ENCODE data around the gene RNF112. TPM values are rescaled to one million over a fixed set of nuclear protein-coding genes. Genes with fewer than 3 reads are reported as not detected.

The RNF112 gene
- total and polyA plus RNA-seq, 2 of the 13 experiments (the other 11 are each of a cell fraction or from before 2014, with no cell fraction given), result 0.05 TPM; not detected in 1

- TF ChIP-seq ATF7-NPFF (CRISPR knock-in tag; IDR thresholded peaks at IDR 0.05; ENCODE audit: low read depth) (no peak), ARNT2 (CRISPR knock-in tag; IDR thresholded peaks at IDR 0.05; ENCODE audit: low read depth) (no peak), ZFP36L1 (CRISPR knock-in tag; IDR thresholded peaks at IDR 0.05) (no peak), BATF2 (CRISPR knock-in tag; IDR thresholded peaks at IDR 0.05) (no peak), NR1H2 (CRISPR knock-in tag; IDR thresholded peaks at IDR 0.05; ENCODE audit: borderline replicate concordance, low read depth) (no peak), MLLT10 (CRISPR knock-in tag; IDR thresholded peaks at IDR 0.05) (no peak), SMARCE1 (IDR thresholded peaks at IDR 0.05; ENCODE audit: borderline replicate concordance) (no peak), REL (CRISPR knock-in tag; conservative IDR thresholded peaks at IDR 0.05) (no peak), ISX (CRISPR knock-in tag; conservative IDR thresholded peaks at IDR 0.05) (no peak), ZKSCAN8 (CRISPR knock-in tag; IDR thresholded peaks at IDR 0.05; ENCODE audit: borderline replicate concordance) (no peak), PHB2 (IDR thresholded peaks at IDR 0.05; ENCODE audit: partially characterized antibody) (no peak), ZNF616 (CRISPR knock-in tag; IDR thresholded peaks at IDR 0.05; ENCODE audit: low read depth) (no peak), ZBTB21 (CRISPR knock-in tag; IDR thresholded peaks at IDR 0.05) (no peak), TEAD2 (CRISPR knock-in tag; IDR thresholded peaks at IDR 0.05) (no peak), CCAR2 (optimal IDR thresholded peaks at IDR 0.05; ENCODE audit: low read depth, low read length) (no peak), ZNF558 (CRISPR knock-in tag; IDR thresholded peaks at IDR 0.05; ENCODE audit: borderline replicate concordance) (no peak), CHD2 (IDR thresholded peaks at IDR 0.05; ENCODE audit: low read depth, low read length) (no peak), ZNF263 (CRISPR knock-in tag; IDR thresholded peaks at IDR 0.05) (no peak), MAX (IDR thresholded peaks at IDR 0.05) (peak; percentile 10; the same call in 1 of the 2 replicates), GPN1 (CRISPR knock-in tag; IDR thresholded peaks at IDR 0.05; ENCODE audit: borderline replicate concordance) (no peak), WIZ (CRISPR knock-in tag; IDR thresholded peaks at IDR 0.05) (no peak), DNMT1 (CRISPR knock-in tag; IDR thresholded peaks at IDR 0.05) (peak; percentile 67; the same call in 1 of the 2 replicates), ZNF121 (CRISPR knock-in tag; IDR thresholded peaks at IDR 0.05) (no peak), HNRNPK (IDR thresholded peaks at IDR 0.05; ENCODE audit: low read depth, low read length, poor library complexity, severe bottlenecking) (no peak), ZNF816 (CRISPR knock-in tag; IDR thresholded peaks at IDR 0.05; ENCODE audit: borderline replicate concordance) (no peak), FOXA1 (IDR thresholded peaks at IDR 0.05) (no peak), FOXA1 (CRISPR knock-in tag; IDR thresholded peaks at IDR 0.05) (peak; percentile 36; the same call in 1 of the 2 replicates), ZC3H4 (CRISPR knock-in tag; IDR thresholded peaks at IDR 0.05; ENCODE audit: borderline replicate concordance) (no peak), NCOA2 (CRISPR knock-in tag; IDR thresholded peaks at IDR 0.05) (no peak)
- TF ChIP-seq, protein P1, sequence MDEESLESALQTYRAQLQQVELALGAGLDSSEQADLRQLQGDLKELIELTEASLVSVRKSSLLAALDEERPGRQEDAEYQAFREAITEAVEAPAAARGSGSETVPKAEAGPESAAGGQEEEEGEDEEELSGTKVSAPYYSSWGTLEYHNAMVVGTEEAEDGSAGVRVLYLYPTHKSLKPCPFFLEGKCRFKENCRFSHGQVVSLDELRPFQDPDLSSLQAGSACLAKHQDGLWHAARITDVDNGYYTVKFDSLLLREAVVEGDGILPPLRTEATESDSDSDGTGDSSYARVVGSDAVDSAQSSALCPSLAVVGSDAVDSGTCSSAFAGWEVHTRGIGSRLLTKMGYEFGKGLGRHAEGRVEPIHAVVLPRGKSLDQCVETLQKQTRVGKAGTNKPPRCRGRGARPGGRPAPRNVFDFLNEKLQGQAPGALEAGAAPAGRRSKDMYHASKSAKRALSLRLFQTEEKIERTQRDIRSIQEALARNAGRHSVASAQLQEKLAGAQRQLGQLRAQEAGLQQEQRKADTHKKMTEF (CRISPR knock-in tag; IDR thresholded peaks at IDR 0.05), result 0 out of 2 replicates have a peak, but pooled peaks have one; percentile 19
- TF ChIP-seq, protein P2, sequence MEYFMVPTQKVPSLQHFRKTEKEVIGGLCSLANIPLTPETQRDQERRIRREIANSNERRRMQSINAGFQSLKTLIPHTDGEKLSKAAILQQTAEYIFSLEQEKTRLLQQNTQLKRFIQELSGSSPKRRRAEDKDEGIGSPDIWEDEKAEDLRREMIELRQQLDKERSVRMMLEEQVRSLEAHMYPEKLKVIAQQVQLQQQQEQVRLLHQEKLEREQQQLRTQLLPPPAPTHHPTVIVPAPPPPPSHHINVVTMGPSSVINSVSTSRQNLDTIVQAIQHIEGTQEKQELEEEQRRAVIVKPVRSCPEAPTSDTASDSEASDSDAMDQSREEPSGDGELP (IDR thresholded peaks at IDR 0.05; ENCODE audit: borderline replicate concordance, low read depth), result no peak
Observed at GRCh38 chr17:19369107-19369778, 41.8 kb upstream of the RNF112 start (continued).

Data from HepG2 (cell line).